ENCODE data around the gene GPRC5B.

The GPRC5B gene

DNA sequence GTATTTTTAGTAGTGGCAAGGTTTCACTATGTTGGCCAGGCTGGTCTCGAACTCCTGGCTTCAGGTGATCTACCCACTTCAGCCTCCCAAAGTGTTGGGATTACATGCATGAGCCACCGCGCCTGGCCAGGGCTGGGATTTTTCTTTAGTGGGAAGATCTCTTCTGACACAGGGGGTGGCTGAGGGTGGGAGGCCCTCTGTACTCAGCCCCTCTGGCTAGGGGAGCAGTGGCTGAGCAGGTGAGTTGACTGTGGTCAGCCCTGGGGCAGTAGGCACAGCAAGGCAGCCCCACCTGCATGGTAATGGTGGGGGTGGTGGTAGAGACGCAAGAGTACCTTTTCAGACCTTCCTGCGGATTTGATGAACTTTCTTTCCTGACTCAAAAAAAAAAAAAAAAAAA lies 12.3 kb upstream of the GPRC5B start:
- DNase-seq = no peak

DNA sequence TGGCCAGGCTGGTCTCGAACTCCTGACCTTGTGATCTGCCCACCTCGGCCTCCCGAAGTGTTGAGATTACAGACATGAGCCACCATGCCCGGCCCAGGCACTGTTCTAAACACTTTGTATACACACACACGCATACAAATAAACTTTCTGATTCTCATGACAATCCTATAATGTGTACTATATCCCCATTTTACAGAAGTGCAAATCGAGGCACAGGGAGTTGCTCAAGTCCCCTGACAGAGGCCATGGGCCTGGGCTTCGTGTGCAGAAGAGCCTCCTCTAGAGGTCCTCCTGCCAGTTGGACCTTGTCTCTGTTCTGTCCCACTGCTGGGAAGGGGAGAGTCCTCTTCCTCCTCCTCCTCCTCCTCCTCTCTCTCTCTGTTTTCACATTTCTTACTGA lies 9.9 kb upstream of the GPRC5B start:
- DNase-seq = no peak

GRCh38 chr16:19892902-19893301 lies 8.3 kb upstream of the GPRC5B start:
- DNase-seq = no peak

- DNase-seq = no peak
These were observed 6.3 kb upstream of the GPRC5B start for GRCh38 chr16:19890901-19891300.

DNA sequence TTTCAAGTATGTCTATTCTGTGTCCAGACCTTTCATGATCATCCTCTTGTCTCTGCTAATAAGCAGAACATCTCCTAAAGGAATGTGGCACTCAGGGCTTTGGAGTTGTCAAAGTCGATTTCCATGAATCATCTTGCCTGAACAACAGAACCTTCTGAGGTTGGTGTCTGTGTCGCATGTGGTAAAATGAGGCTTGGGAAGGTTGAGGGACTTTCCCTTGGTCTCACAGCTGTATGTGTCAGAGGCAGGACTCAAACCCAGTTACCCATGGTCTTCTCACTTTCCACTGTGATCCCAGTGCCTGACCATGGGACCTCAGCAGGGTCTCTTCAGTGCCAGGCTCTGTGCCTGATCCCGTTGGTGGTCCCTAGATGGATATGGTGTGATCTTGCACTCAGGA lies 4.2 kb upstream of the GPRC5B start:
- DNase-seq = no peak

- DNase-seq = peak; percentile 80
These were observed 1.7 kb upstream of the GPRC5B start for GRCh38 chr16:19886073-19886941.

DNA sequence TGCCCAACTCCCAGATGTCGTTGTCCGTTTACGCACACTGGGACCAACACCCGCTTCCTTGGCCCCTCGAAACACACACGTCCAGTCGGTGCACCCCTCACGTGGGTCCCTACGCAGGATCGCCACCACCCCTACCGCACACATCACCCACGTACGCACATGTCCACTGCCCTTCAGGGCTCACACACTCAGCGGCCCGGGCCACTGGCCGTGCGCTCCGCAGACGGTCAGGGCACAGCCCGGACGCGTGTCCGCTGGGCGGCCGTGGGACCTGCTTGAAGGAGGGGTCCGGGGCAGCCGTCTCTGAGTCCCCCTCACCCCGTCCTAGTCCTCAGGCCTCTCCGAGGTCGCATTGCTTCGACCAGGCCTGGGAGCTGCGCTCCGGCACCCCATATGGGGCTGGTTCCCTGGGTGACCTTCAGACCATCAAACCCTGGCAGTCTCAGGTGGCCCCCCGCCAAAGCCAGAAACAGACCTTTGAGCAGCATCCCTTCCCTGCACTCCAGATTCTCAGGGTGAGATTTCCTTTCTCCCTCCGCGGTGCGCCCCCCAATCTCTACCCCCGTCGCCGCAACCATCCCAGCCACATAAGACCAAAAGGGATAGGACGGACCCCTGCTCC lies 914 bp upstream of the GPRC5B start:
- no peak for DNase-seq

- no peak for DNase-seq
These were observed 622 bp downstream of the GPRC5B start for GRCh38 chr16:19883966-19884485.

GRCh38 chr16:19883296-19883965 lies 1.2 kb downstream of the GPRC5B start:
- DNase-seq = no peak

GRCh38 chr16:19882646-19883045 lies 2.0 kb downstream of the GPRC5B start:
- DNase-seq = no peak

- no peak for DNase-seq
These were observed 2.5 kb downstream of the GPRC5B start for GRCh38 chr16:19882186-19882585.

- no peak for DNase-seq
These were observed 2.9 kb downstream of the GPRC5B start for GRCh38 chr16:19881783-19882182.

DNA sequence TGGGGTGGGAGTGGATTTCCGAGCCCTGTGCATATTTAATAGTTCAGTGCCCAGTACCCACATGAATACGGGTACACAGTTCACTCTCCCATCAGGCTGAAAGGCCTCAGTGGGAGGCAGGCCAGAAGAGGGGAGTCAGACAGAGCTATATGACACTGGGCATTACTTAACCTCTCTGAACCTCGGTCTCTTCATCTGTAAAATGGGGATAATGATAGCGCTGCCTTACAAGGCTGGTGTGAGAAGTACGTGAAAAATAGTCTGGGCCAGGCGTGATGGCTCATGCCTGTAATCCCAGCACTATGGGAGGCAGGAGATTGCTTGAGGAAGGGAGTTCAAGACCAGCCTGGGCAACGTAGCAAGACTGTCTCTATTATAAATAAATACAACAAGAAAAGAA lies 3.6 kb downstream of the GPRC5B start:
- DNase-seq = no peak

- DNase-seq = no peak
These were observed 5.3 kb downstream of the GPRC5B start for GRCh38 chr16:19879241-19879792.

GRCh38 chr16:19878757-19879156 lies 5.9 kb downstream of the GPRC5B start:
- DNase-seq = no peak

DNA sequence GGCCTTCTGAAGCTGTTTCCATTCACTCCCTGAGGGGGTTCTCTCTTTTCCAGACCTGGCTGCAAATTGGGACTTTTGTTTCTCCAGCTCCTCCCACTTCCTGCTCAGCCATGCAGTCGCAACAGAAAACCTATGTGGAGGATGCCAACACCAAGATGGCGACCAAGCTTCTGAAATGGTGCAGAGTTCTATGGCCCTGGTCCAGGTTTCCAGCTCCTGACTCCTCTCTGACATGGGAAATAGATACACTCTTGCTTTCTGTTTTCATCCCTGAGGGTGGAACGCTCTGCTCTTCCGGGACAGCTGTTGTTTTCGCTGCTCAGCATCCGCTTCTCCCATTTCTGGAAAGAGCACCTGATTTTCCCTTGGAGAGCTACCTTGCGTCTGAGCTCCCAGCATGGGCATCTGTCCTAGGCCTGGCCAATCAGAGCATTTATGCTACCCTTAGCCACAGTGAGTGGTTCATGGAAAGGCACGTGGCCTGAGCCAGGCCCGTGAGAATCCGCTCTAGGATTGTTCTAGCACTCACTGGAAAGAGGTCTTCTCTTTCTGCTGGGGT lies 8.1 kb downstream of the GPRC5B start:
- no peak for DNase-seq

- DNase-seq = no peak
These were observed 8.7 kb downstream of the GPRC5B start for GRCh38 chr16:19875900-19876299.

GRCh38 chr16:19874851-19875546 lies 9.6 kb downstream of the GPRC5B start:
- DNase-seq = no peak

DNA sequence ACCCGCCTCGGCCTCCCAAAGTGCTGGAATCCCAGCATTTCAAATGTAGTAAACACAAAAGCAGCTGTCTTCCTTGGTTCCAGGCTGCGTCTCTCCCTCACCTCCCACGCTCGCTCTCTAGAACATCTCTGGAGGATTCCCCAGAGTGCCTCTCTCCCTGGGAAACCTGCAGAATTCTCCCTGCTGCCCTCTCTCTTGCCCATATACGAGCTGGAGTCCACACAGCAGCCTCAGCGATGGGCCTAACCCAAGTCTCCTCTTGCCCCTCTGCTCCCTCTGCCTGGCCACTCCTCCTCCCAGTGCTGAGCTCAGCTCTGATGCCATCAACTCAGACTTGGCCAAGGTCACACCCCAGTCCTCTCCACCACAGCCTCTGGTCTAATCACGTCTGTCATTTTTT lies 10.6 kb downstream of the GPRC5B start:
- DNase-seq = no peak

- no peak for DNase-seq
These were observed 11.7 kb downstream of the GPRC5B start for GRCh38 chr16:19872935-19873334.

DNA sequence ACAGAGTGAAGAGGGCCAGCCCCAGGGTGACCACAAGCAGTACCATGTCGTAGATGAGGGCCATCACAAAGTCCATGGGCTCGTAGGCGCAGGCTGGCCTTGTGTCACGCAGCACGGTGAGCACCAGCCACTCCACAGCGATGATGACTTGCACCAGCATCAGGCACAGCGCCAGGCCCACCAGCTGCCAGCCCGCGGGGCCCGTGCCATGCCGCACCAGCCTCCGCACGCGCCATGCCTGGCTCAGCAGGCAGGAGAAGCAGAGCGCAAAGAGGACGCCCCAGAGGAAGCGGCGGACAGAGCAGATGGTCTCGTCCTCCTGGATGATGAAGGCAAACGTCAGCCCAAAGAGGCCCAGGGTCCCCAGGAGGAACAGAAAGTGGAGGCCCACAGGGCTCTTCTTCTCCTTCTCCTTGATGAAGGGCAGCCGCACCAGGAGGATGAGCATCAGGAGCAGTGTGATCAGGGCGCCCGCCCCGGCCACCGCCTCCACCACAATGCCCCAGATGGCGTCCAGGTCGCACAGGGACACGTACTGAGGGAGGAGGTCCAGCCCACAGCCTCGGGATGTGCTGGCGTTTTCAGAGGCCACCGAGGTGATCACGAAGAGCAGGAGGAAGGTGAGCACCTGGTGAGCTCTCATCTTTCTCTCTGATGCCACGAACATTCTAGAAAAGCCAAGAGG lies 12.3 kb downstream of the GPRC5B start:
- DNase-seq = no peak

DNA sequence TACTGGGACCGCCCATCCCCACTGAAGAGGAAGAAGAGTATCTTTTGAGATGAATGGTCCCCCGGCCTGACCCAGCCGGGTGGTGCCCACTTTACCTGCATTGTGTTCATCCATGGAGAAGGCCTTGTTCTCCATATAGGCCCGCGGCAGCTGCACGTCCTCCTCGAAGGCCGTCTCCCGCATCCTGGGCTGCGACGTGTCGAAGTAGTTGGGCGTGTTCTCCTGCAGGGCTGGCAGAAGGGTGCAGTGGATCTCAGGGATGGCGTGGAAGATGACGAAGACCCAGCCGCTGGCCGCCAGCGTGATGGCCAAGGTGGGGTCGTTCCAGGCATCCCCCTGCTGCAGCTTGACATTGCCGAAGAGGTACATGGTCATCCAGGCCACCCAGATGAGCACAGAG lies 12.9 kb downstream of the GPRC5B start:
- DNase-seq = no peak

Measured in hematopoietic multipotent progenitor cell treated with erythropoietin and hydrocortisone succinate and interleukin-3 and kit ligand, for 8 days (in vitro differentiated cells).